DOHH2 (cell line): Measurements from ENCODE around the gene ANG.

Source experiments
- EZH2phosphoT487 ChIP-seq: fragments of 200-600 bp; sonication (generic); IDR thresholded peaks from 2 replicates; pipeline ENCODE4 v1.6.1; 2017; ENCODE audit warnings: borderline replicate concordance, mild to moderate bottlenecking, antibody characterized with exemption, low read length, moderate library complexity, mixed read lengths
- TF ChIP-seq, protein P1 (sequence below): fragments of 200-600 bp; sonication (generic); IDR thresholded peaks from one replicate; pipeline ENCODE4 v1.5.1; 2014; ENCODE audit warnings: antibody characterized with exemption, mild to moderate bottlenecking, low read depth, low read length; ENCODE audit not compliant: poor library complexity, severe bottlenecking

DNA sequence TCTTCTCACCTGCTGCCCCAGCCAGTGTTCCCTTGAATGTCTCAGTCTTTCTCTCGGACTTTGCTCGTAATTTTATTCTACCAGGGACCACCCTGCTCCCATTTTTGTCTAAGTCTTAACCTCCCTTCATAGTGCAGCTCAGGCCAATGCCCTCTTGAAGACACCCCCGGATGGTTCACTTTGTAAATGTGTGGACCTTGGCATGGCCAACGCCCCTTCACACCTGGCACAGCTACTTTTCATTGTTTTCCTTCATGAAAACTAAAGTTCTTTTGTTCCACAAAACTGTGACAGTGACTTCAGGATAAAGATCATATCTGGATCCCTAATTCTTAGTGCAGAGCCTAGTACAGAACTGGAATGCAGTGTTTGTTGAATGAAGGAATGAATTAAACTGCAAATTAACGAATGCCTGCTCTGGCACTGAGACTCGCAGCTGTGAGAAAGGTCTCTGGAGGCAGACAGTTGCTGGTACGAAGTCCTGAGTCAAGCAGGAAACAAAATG is 7.7 kb upstream of the ANG start:
- TF ChIP-seq, protein P1, sequence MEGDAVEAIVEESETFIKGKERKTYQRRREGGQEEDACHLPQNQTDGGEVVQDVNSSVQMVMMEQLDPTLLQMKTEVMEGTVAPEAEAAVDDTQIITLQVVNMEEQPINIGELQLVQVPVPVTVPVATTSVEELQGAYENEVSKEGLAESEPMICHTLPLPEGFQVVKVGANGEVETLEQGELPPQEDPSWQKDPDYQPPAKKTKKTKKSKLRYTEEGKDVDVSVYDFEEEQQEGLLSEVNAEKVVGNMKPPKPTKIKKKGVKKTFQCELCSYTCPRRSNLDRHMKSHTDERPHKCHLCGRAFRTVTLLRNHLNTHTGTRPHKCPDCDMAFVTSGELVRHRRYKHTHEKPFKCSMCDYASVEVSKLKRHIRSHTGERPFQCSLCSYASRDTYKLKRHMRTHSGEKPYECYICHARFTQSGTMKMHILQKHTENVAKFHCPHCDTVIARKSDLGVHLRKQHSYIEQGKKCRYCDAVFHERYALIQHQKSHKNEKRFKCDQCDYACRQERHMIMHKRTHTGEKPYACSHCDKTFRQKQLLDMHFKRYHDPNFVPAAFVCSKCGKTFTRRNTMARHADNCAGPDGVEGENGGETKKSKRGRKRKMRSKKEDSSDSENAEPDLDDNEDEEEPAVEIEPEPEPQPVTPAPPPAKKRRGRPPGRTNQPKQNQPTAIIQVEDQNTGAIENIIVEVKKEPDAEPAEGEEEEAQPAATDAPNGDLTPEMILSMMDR = no peak
- no peak for TF ChIP-seq EZH2phosphoT487
